ENCODE results near the gene FAIM2. TPM values are rescaled to one million over a fixed set of nuclear protein-coding genes. Genes with fewer than 3 reads are reported as not detected.

Gene FAIM2
- total RNA-seq, 4 donors from 2014 or later: 0.38 to 0.65 (median 0.56) TPM; not detected in 1

DNA sequence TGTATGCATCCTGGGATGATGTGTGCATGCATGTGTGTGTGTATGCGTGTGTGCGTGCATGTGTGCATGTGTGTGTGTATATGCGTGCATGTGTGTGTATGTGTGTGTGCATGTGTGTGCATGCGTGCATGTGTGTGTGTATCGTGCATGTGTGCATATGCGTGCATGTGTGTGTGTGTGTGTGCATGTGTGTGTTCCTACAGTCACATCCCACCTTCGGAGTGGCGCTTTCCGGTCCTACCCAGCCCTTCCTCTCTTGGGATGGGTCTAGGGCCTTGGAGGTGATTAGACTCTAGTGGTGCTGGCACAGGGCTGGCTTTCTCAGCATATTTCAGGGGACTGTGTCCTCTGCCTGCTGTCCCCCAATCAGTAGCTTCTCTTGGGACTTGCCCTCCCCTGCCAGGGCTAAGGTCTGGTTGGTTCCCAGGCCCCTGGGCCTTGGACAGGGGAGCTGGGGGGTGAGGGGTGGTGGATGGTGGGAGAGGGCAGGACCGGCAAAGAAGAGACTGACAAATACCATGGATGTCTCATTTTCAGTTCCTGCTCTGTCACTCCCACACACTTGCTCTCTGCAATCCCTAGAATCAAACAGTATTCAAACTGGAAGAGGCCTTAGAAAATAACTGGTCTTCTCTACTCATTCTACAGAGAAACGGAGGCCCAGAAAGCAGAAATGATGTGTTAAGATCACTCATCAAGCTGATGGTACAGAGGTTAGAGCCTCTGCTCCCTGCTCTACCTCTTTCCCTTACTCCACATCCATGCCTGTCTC lies 21.9 kb upstream of the FAIM2 start:
- no peak overlapping the region for H3K27ac ChIP-seq
- H3K36me3 ChIP-seq: no peaks in the 10 kb centered on the region
- TF ChIP-seq, protein P1, sequence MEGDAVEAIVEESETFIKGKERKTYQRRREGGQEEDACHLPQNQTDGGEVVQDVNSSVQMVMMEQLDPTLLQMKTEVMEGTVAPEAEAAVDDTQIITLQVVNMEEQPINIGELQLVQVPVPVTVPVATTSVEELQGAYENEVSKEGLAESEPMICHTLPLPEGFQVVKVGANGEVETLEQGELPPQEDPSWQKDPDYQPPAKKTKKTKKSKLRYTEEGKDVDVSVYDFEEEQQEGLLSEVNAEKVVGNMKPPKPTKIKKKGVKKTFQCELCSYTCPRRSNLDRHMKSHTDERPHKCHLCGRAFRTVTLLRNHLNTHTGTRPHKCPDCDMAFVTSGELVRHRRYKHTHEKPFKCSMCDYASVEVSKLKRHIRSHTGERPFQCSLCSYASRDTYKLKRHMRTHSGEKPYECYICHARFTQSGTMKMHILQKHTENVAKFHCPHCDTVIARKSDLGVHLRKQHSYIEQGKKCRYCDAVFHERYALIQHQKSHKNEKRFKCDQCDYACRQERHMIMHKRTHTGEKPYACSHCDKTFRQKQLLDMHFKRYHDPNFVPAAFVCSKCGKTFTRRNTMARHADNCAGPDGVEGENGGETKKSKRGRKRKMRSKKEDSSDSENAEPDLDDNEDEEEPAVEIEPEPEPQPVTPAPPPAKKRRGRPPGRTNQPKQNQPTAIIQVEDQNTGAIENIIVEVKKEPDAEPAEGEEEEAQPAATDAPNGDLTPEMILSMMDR (IDR thresholded peaks at IDR 0.05): no peak
- TF ChIP-seq POLR2A (IDR thresholded peaks at IDR 0.05): no peak
- no peak for TF ChIP-seq POLR2AphosphoS5 (IDR thresholded peaks at IDR 0.05)
- TF ChIP-seq EP300 (IDR thresholded peaks at IDR 0.05): no peak
- WGBS: 92% methylated on average over 11 of the region's 11 CpGs
- H3K4me1 ChIP-seq: peaks cover 14% of the 10 kb centered on the region
- no peak for DNase-seq (ENCODE audit: low spot score in 2 of 2)
- no peaks in the 10 kb centered on the region for H3K9me3 ChIP-seq
- H3K4me3 ChIP-seq: no peak overlapping the region
- H3K27me3 ChIP-seq: peaks cover 3% of the 10 kb centered on the region

DNA sequence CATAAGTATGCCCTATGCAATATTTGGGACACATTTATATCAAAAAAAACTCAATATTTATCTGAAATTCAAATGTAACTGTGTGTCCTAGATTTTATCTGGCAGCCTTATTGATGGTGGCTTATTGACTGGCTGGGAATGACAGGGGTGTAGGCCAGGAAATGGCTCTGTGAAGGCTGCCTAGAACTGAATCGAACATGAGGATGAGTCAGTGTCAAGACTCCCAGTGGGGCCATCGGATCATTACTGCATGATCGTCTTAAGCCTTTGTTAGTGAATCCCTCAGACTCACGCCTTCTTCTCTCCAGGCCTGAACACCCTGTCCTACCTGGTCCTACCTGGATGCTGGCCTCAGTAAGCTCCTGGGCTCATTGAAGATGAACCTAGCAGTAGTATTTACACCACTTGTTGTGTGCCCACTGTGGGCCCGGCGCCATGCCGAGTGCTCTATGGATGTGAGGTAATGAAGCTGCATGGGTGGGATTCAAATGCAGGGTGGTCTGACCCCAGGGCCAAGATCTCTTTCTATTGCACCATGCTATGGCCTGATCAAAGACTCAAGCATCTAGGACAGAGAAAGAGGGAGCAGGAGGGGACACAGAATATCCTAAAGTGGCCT lies 21.0 kb upstream of the FAIM2 start:
- TF ChIP-seq, protein P1 (IDR thresholded peaks at IDR 0.05): no peak
- TF ChIP-seq POLR2A (IDR thresholded peaks at IDR 0.05) (no peak), EP300 (IDR thresholded peaks at IDR 0.05) (no peak), POLR2AphosphoS5 (IDR thresholded peaks at IDR 0.05) (no peak)
- H3K9me3 ChIP-seq: no peaks in the 10 kb centered on the region
- DNase-seq (ENCODE audit: low spot score in 2 of 2): no peak
- H3K27ac ChIP-seq: no peak overlapping the region
- no peaks in the 10 kb centered on the region for H3K36me3 ChIP-seq
- no peak overlapping the region for H3K4me3 ChIP-seq
- peaks cover 14% of the 10 kb centered on the region for H3K4me1 ChIP-seq
- WGBS: 67% methylated on average over 4 of the region's 7 CpGs
- H3K27me3 ChIP-seq: peaks cover 3% of the 10 kb centered on the region

DNA sequence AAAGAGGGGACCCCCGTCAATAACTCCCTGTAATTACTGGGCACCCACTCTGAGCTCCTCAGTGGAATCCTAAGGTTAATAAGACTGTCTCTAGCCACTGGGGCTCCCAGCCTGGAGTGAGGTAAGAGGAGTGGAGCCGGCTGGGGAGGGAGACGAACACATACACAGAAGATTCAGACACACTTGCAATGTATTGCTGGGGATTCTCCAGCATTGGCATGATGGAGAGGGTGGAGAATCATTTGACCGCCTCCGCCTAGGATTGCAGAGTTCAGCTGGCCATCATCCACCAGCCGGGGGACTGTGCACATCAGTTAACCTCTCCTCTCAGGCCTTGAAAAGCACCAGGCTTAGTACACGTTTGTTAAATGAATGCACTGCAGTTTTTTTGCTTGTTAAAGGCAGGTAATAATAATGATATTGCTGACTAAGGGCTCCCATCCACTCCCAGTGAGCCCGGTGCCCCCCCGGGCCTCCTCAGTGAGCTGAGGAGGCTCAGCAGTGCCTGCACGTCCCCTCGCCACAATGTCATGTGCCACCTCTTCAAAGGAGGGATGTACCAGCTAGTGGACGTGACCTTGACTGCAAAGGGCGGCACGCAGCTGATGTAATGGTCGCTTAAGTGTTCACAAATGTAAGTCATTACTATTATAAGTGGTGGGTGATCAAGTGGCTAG lies 20.3 kb upstream of the FAIM2 start:
- no peaks in the 10 kb centered on the region for H3K9me3 ChIP-seq
- no peaks in the 10 kb centered on the region for H3K36me3 ChIP-seq
- no peak for DNase-seq (ENCODE audit: low spot score in 2 of 2)
- peaks cover under 1% of the 10 kb centered on the region for H3K27me3 ChIP-seq
- no peak overlapping the region for H3K27ac ChIP-seq
- peaks cover 14% of the 10 kb centered on the region for H3K4me1 ChIP-seq
- no peak overlapping the region for H3K4me3 ChIP-seq
- 93% methylated on average over 13 of the region's 15 CpGs for WGBS
- TF ChIP-seq POLR2A (IDR thresholded peaks at IDR 0.05): no peak
- TF ChIP-seq, protein P1 (IDR thresholded peaks at IDR 0.05): no peak
- TF ChIP-seq EP300 (IDR thresholded peaks at IDR 0.05): no peak
- TF ChIP-seq POLR2AphosphoS5 (IDR thresholded peaks at IDR 0.05): no peak

DNA sequence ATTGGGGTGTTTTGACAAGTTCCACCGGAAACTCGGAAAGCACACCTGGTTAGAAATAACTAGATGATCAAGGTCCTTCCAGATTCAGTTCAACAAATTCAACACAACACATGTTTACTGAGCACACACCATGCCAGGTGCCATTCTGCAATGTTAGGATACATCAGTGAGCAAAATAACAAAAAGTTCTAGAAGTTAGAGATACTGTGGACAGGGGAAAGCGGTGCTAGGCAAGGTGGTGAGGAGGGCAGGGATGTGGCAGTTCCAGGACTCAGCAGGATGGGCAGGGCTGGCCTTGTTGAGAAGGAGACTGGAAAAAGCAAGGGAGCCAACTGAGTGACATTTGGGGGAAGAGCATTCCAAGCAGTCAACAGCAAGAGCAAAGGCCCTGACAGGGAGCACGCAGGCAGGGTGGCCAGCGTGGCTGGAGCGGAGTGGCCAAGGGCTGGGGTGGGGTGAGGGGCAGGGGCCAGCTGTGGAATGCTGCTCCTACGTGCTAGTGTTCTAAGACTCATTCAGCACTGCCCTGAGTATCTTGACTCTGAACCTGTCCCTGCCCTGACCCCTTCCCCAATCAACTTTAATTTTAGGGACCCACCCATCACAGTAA lies 19.4 kb upstream of the FAIM2 start:
- TF ChIP-seq POLR2A (IDR thresholded peaks at IDR 0.05) (no peak), POLR2AphosphoS5 (IDR thresholded peaks at IDR 0.05) (no peak), EP300 (IDR thresholded peaks at IDR 0.05) (no peak)
- TF ChIP-seq, protein P1 (IDR thresholded peaks at IDR 0.05): no peak
- H3K36me3 ChIP-seq: no peaks in the 10 kb centered on the region
- no peak overlapping the region for H3K27ac ChIP-seq
- no peaks in the 10 kb centered on the region for H3K9me3 ChIP-seq
- H3K27me3 ChIP-seq: no peaks in the 10 kb centered on the region
- H3K4me3 ChIP-seq: no peak overlapping the region
- H3K4me1 ChIP-seq: peaks cover 14% of the 10 kb centered on the region
- 81% methylated on average over 7 of the region's 7 CpGs for WGBS
- DNase-seq (ENCODE audit: low spot score in 2 of 2): no peak
